Measurements from ENCODE around the gene IFI44L. TPM values are rescaled to one million over a fixed set of nuclear protein-coding genes. Genes with fewer than 3 reads are reported as not detected.

The IFI44L gene
- total and polyA plus RNA-seq, 7 donors = 0.91 to 5.6 (median 2.5) TPM

GRCh38 chr1:78650114-78650660 is 29.9 kb downstream of the IFI44L start:
- TF ChIP-seq, protein P1, sequence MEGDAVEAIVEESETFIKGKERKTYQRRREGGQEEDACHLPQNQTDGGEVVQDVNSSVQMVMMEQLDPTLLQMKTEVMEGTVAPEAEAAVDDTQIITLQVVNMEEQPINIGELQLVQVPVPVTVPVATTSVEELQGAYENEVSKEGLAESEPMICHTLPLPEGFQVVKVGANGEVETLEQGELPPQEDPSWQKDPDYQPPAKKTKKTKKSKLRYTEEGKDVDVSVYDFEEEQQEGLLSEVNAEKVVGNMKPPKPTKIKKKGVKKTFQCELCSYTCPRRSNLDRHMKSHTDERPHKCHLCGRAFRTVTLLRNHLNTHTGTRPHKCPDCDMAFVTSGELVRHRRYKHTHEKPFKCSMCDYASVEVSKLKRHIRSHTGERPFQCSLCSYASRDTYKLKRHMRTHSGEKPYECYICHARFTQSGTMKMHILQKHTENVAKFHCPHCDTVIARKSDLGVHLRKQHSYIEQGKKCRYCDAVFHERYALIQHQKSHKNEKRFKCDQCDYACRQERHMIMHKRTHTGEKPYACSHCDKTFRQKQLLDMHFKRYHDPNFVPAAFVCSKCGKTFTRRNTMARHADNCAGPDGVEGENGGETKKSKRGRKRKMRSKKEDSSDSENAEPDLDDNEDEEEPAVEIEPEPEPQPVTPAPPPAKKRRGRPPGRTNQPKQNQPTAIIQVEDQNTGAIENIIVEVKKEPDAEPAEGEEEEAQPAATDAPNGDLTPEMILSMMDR (IDR thresholded peaks at IDR 0.05) = no peak
- peak overlapping the region; percentile 59 for H3K4me3 ChIP-seq
- intact Hi-C loops (cut with DNase I) = no loop called here
- ATAC-seq (peak in 1 of 4 donors; percentile 46), DNase-seq (no peak)
- peak overlapping the region; percentile 28 for H3K27ac ChIP-seq
- no peaks in the 10 kb centered on the region for H3K4me1 ChIP-seq
- 51 to 60% (median 55%) methylated on average over 6 of the region's 6 CpGs for WGBS, 3 donors
- H3K9me3 ChIP-seq = no peaks in the 10 kb centered on the region
- H3K27me3 ChIP-seq (ENCODE audit: insufficient read depth in 3 of 3, low read length in 2 of 3) = no peaks in the 10 kb centered on the region
- no peaks in the 10 kb centered on the region for H3K36me3 ChIP-seq (ENCODE audit: insufficient read depth in 1 of 2, low read depth in 1 of 2)

DNA sequence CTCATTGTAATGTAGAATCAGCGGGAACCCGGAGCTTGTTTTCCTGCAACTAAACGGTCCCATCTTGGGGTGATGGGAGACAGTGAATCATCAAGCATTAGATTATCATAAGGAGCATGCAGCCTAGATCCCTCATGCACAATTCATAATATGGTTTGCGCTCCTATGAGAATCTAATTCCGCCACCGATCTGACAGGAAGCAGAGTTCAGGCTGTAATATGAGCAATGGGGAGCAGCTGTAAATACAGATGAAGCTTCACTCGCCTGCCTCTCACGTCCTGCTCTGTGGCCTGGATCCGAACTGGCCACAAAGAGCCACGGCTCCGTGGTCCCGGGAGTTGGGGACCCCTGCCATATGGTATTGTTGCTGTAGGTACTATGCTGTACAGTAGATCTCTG is 31.0 kb downstream of the IFI44L start:
- H3K4me3 ChIP-seq = peak overlapping the region; percentile 59
- H3K36me3 ChIP-seq (ENCODE audit: insufficient read depth in 1 of 2, low read depth in 1 of 2) = no peaks in the 10 kb centered on the region
- intact Hi-C loops (cut with DNase I) = no loop called here
- no peak for DNase-seq
- H3K4me1 ChIP-seq = no peaks in the 10 kb centered on the region
- peak in 3 of 4 donors; percentile 26 to 53 (median 46) for ATAC-seq
- WGBS, 3 donors = 47 to 48% (median 47%) methylated on average over 12 of the region's 12 CpGs
- H3K9me3 ChIP-seq = no peaks in the 10 kb centered on the region
- H3K27ac ChIP-seq = peak overlapping the region; percentile 54
- TF ChIP-seq, protein P1 (IDR thresholded peaks at IDR 0.05) = no peak
- no peaks in the 10 kb centered on the region for H3K27me3 ChIP-seq (ENCODE audit: insufficient read depth in 3 of 3, low read length in 2 of 3)

- 77 to 81% (median 79%) methylated on average over 17 of the region's 17 CpGs for WGBS, 3 donors
- Histone ChIP-seq H3K9me3 (no peaks in the 10 kb centered on the region), H3K27me3 (ENCODE audit: insufficient read depth in 3 of 3, low read length in 2 of 3) (no peaks in the 10 kb centered on the region), H3K36me3 (ENCODE audit: insufficient read depth in 1 of 2, low read depth in 1 of 2) (no peaks in the 10 kb centered on the region), H3K27ac (peak overlapping the region; percentile 54), H3K4me3 (peak overlapping the region; percentile 59), H3K4me1 (no peaks in the 10 kb centered on the region)
- ATAC-seq = no peak
- intact Hi-C loops (cut with DNase I) = no loop called here
- no peak for DNase-seq
- TF ChIP-seq, protein P1 (IDR thresholded peaks at IDR 0.05) = no peak
Measured at GRCh38 chr1:78652019-78652560, 31.8 kb downstream of the IFI44L start.

GRCh38 chr1:78658901-78659300 is 38.7 kb downstream of the IFI44L start:
- DNase-seq (no peak), ATAC-seq (no peak)
- H3K4me3 ChIP-seq = no peak overlapping the region
- H3K9me3 ChIP-seq = no peaks in the 10 kb centered on the region
- intact Hi-C loops (cut with DNase I) = no loop called here
- TF ChIP-seq, protein P1 (IDR thresholded peaks at IDR 0.05) = no peak
- no peak overlapping the region for H3K27ac ChIP-seq
- no peaks in the 10 kb centered on the region for H3K27me3 ChIP-seq (ENCODE audit: insufficient read depth in 3 of 3, low read length in 2 of 3)
- 98 to 100% (median 100%) methylated on average over 1 of the region's 1 CpG for WGBS, 3 donors
- peaks cover 0 to 26% of the 10 kb centered on the region in 2 donors for H3K36me3 ChIP-seq (ENCODE audit: insufficient read depth in 1 of 2, low read depth in 1 of 2)
- H3K4me1 ChIP-seq = no peaks in the 10 kb centered on the region

- WGBS, 3 donors = 86 to 87% (median 86%) methylated on average over 2 of the region's 2 CpGs
- TF ChIP-seq, protein P1 (IDR thresholded peaks at IDR 0.05) = no peak
- H3K27ac ChIP-seq = no peak overlapping the region
- no peak for DNase-seq
- no peak for ATAC-seq
- intact Hi-C loops (cut with DNase I) = no loop called here
- no peaks in the 10 kb centered on the region for H3K9me3 ChIP-seq
- no peaks in the 10 kb centered on the region for H3K4me1 ChIP-seq
- H3K27me3 ChIP-seq (ENCODE audit: insufficient read depth in 3 of 3, low read length in 2 of 3) = no peaks in the 10 kb centered on the region
- peaks cover 0 to 18% of the 10 kb centered on the region in 2 donors for H3K36me3 ChIP-seq (ENCODE audit: insufficient read depth in 1 of 2, low read depth in 1 of 2)
- H3K4me3 ChIP-seq = no peak overlapping the region
Measured at GRCh38 chr1:78663923-78664322, 43.7 kb downstream of the IFI44L start.
